Stimulated activated CD4-positive, alpha-beta T cell treated with anti-CD3 and anti-CD28 coated beads, Interleukin-4, amount 100 ng/mL, for 1 hour (primary cell): ENCODE data around the gene SPATS2L.

ENCODE experiments used
- DNase-seq: peaks from one replicate; pipeline ENCODE4 v3.0.0-alpha.2; 2020

The SPATS2L gene

GRCh38 chr2:200418399-200418798 lies 111.9 kb downstream of the SPATS2L start:
- DNase-seq = no peak

GRCh38 chr2:200419325-200419724 lies 112.8 kb downstream of the SPATS2L start:
- no peak for DNase-seq

DNA sequence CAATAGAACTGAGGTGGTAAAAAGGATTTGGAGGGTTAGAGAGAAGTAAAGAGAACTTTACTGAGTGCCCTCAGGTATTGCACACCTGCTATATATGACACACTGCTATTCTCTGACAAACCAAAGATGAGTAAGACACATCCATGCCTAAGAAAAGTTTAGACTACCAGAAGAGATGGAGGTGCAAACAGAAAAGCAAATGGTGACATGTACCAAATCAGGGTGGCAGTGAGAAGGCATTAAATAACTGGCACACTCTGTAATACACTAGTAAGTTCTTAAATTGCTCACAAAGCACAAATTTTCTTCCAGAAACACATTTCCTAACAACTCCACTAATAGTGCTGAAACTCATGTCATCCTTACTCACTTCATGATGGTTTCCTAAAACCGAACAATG lies 114.8 kb downstream of the SPATS2L start:
- no peak for DNase-seq

DNA sequence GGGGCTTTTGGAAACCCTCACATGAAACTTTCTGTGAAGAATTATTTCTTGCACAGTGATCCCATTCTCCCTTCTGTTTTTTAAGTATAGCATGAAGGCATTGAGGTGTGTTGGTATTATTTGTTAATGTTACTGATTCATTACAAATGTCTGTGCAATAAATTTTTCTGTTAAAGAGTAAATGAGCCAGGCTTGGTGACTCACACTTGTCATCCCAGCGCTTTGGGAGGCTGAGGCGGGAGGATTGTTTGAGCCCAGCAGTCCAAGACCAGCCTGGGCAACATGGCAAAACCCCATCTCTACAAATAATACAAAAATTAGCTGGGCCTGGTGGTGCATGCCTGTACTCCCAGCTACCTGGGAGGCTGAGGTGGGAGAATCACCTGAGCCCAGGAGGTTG lies 115.6 kb downstream of the SPATS2L start:
- no peak for DNase-seq

DNA sequence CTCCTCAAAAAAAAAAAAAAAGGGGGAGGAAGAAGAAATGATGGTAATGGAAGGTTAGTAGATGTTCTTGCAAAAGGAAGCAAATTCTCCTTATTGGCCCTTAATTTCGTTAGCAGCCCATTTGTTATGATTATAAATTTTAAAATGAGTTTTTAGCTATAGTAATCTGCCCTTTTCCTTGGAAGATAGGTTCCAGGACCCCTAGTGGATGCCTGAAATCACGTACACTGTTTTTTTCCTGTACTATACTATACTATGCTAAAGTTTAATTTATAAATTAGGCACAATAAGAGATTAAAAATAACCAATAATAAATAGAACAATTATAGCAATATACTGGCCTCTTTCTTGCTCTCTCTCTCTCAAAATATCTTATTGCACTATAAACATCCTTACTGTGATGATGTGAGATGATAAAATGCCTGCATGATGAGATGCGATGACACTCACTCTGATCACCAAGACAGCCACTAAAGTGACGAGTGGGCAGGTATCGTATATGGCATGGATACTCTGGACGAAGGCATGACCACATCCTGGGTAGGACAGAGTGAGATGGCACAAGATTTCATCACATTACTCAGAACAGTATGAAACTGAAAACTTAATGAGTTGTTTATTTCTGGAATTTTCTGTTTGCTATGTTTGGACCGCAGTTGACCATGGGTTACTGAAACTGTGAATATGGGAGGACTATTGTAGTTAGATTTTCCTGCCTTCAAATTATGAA lies 116.2 kb downstream of the SPATS2L start:
- no peak for DNase-seq

DNA sequence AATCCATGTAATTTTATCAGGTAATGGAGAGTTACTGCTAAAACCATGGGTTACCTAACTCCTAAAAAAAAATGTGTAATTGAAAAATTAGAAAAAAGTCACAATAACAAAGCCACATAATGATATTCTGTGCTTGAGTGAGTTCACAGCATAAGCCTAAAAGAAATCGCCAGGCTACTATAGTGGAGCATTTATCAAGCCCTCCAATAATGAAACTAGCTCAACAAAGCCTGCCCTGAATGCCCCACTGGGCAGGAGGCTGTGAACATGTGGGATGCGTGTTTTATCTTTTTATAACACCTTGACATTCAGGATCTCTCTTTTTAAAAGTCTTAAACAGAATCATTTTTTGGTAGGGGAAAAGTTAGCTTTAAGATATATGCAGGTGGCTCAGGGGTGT lies 117.0 kb downstream of the SPATS2L start:
- no peak for DNase-seq

DNA sequence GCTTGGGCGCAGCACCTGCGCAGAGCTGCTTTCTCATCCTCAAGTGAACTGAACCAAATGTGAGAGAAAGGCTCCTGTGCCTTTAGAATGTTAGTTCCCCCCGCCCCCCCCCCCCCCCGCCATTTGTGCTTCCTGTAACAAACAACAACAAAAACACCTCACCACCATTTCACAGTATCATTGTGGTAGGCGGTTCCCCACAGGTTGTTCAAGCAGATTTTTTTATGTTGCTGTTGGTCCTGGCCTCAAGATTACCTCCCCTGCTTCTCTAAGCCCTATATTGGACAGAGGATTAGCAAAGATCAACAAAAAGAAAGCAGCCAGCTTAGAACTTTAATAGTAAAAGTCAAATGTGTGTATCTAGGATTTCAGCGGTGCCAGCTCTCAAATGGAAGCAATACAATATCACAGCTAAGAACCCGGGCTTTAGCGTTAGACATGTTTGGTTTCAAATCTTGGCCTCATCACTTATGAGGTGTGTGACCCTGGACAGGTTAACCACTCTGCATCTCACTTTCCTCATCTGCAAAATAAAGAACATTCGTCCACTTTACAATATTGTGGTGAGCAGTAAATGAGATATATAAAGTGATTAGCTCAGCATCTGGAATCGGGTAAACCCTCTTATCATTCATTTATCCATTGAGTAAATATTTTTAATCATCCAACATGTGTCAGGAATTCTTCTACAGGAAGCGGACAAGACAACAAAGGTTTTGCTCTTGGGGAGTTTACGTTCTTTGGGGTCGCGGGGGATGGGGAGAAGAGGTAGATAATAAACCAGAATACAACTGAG lies 118.7 kb downstream of the SPATS2L start:
- DNase-seq = no peak

- no peak for DNase-seq
These were observed 120.3 kb downstream of the SPATS2L start for GRCh38 chr2:200426754-200427153.

DNA sequence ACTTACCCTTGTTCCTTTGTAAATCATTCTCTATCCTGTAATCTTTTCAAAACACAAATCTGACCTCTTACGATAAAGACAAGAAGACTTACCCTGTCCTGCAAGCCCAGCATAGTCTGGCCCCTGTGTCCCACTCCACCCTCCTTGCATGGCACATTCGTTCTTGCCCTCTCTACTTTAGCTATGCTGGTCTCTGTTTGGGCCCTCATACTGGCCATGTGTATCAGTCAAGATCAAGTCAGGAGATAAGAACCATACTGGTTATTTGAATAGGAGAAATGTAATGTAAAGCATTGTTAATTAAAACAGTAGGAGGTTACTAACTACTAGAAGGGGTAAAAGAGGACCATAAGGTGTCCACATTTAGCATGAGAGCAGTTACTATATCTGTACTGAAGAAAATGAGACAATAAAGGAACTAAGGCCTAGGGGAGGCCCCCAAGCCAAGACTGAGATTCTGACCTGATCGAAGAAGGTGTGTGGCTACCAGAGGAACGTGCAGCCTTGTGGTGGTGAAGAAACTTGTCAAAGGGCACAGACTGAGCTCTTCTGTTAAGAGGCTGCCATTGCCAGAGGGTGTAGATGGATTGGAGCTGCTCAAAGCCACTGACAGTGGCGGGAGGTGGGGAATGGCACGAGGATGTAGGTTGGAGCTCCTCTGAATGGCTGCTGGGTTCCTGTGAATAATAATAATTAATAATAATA lies 122.6 kb downstream of the SPATS2L start:
- DNase-seq = no peak

GRCh38 chr2:200430017-200430416 lies 123.5 kb downstream of the SPATS2L start:
- no peak for DNase-seq

DNA sequence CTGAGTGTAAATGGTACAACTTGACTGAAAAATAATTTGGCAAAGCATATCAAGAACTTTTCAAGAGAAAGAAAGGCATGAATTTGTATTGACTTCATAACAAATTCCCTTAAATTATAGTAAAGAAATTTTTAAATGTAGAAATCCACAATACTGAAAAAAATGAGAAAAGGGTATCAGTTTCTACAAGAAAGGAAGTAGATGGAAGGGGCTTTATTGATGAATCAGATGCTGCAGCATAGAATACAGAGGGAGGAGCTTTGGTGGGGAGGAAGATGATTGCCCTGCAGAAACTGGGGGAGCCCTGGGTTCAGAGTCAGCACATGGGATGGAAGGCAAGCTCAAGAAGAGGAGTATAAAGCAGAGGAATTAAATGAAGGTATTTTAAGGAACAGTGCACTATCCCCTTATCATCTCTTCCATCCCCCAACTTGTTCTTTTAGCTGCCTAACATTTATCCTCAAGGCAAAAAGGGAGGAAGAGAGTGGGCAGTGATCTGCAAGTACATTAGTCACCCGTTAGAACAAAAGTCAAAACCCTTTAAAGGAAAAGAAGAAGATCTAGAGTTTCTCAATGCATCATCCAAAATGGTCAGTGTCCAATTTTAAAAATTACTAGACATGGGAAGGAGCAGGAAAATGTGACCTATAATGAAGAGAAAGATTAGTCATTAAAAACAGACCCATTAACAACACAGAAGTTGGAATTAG lies 125.7 kb downstream of the SPATS2L start:
- DNase-seq = no peak

GRCh38 chr2:200435379-200435778 lies 128.9 kb downstream of the SPATS2L start:
- DNase-seq = no peak

DNA sequence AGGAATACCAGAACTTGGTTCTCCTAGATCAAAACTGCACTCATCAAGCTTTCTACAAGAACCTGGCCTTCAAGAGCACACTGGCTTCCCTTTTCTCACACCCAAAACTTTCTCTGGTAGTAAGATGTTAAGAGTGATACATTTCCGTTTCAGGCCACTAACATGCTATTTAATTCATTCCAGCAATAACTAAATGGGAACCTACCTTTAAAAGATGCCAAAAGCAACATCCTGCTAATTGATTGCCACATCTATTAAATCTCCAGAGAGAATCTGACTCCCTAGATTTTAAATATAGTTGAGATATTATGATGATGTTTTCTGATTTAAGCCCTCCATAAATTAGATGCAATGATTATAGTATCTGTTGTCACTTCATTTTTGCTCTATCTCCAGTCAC lies 131.8 kb downstream of the SPATS2L start:
- no peak for DNase-seq

GRCh38 chr2:200438846-200439245 lies 132.4 kb downstream of the SPATS2L start:
- DNase-seq = no peak

- DNase-seq = no peak
These were observed 133.5 kb downstream of the SPATS2L start for GRCh38 chr2:200439981-200440380.

- no peak for DNase-seq
These were observed 136.0 kb downstream of the SPATS2L start for GRCh38 chr2:200442471-200442870.

DNA sequence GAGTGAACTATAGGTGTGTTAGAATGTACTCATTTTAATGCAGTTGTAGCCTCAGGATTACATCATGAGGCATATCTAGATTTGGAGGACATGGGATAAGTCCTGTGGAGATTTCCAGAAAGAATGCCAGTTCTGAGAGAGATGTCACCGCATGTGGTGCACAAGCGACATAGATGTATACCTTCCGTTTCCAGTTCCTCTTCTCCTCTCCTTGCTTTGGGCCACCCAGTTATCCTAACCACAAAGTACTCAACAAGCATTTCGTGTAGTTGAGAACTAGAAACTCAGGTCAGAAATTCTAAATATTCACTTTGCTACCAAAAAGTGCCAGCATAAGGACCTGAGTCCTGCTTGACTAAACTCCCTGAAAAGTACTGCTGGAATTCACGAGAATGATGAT lies 136.9 kb downstream of the SPATS2L start:
- DNase-seq = no peak

- DNase-seq = no peak
These were observed 137.4 kb downstream of the SPATS2L start for GRCh38 chr2:200443916-200444315.

- no peak for DNase-seq
These were observed 138.0 kb downstream of the SPATS2L start for GRCh38 chr2:200444530-200444929.

DNA sequence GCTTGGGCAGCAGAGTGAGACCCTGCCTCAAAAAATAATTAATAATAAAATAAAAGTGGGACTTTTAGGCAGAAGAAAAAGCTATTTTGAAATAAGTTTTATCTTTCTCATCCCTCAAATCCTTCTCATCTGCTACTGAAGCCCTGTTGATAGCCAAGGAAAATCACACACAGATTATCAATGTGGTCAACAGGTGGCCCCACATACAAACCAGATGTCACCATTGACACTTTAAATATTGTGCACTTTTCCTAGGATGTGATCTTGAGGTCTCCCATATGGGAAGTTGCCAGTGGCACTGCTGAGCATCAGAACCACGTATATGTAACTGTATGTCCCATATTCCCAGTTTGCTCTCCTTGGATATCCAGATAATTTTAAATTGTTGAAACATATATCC lies 138.8 kb downstream of the SPATS2L start:
- no peak for DNase-seq

DNA sequence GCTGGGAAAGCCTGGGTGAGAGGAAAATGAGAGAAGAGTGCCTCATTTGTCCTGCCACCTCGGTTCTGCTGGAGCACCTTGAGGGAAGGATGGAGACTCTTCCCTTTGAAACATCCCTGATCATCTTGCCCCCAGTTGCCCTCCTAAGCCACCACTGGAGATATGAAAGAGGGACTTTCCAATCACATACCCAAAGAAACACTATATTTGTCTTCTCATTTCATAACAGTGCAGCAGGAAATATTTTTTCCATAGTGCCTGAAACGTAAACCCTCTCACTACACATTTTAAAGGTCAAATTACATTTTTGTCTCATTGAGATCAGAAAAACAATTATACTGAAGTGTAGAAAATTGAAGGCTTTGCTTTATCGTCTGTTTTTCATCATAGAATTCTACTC lies 140.1 kb downstream of the SPATS2L start:
- no peak for DNase-seq

- no peak for DNase-seq
These were observed 140.8 kb downstream of the SPATS2L start for GRCh38 chr2:200447139-200447855.

DNA sequence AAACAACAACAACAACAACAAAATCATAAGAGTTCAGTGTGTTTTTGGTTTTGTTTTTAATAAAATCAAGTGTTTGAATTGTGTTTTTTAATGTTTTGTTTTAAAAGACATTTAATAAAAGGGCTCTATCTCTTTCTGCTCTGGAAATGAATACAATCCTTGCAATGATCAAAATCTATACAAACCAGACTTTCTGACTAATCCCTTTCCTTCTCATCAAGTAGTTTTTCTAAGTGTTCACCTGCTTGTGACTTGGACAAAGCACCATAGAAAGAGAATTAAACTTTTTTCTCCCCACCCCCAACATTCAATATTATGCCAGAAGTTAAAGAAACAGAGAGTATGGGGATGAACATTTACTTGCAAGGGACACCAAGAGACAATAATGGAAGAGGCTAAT lies 142.0 kb downstream of the SPATS2L start:
- DNase-seq = no peak
